Measurements from ENCODE around the gene PARP15.

DNA sequence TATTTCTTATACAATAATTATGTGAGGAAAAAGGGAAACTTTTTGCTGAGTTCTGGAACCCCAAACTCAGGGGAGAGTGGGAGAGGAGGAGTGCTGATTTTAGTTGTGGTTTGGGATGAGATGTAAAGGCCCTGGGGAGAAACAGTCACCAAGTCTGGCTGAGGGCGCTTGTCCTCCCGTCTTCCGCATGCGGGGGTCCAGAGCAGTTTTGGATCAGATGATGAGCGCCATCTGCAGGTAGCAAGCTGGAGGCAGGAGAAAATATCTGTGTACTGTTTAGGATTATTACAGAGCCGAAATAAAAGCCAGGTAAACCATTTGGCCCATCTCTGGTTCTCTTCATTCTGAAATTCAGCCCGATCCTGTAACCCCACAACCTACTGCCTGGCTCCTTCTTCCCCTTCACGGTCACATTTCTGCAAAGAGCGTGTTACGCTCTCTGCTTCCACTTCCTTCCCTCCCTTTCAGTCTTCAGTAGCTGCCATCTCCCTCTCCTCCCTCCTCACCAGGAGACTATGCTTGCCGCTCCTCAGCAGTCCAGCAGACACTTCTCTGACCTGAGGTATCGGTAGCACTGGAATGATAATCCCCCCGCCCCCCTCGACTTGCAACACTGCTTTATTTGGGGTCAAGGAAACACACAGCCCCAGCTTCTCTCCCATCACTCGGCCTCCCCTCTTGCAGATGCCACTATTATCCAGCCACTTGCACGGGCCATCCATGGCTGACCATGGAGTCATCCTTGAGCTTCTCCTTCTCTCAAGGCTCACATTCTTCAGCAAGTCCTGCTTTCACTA is 101.8 kb downstream of the PARP15 start:
- TF ChIP-seq POLR2AphosphoS5 (IDR thresholded peaks at IDR 0.05) (no peak), CTCF (IDR thresholded peaks at IDR 0.05) (peak; percentile 75 to 90 (median 83)), POLR2A (IDR thresholded peaks at IDR 0.05) (no peak)

Measured in transverse colon (tissue), 4 donors.